GM18870 (cell line): ENCODE results near the gene FAM222A.

Source experiments
- ATAC-seq: cut with Tn5 transposase; IDR thresholded peaks from one replicate; pipeline ENCODE4 v1.9.1; 2021; ENCODE audit warnings: moderate library complexity; ENCODE audit not compliant: unreplicated experiment

FAM222A gene

GRCh38 chr12:109710747-109711595, 2.7 kb upstream of the FAM222A start:
- no peak for ATAC-seq

DNA sequence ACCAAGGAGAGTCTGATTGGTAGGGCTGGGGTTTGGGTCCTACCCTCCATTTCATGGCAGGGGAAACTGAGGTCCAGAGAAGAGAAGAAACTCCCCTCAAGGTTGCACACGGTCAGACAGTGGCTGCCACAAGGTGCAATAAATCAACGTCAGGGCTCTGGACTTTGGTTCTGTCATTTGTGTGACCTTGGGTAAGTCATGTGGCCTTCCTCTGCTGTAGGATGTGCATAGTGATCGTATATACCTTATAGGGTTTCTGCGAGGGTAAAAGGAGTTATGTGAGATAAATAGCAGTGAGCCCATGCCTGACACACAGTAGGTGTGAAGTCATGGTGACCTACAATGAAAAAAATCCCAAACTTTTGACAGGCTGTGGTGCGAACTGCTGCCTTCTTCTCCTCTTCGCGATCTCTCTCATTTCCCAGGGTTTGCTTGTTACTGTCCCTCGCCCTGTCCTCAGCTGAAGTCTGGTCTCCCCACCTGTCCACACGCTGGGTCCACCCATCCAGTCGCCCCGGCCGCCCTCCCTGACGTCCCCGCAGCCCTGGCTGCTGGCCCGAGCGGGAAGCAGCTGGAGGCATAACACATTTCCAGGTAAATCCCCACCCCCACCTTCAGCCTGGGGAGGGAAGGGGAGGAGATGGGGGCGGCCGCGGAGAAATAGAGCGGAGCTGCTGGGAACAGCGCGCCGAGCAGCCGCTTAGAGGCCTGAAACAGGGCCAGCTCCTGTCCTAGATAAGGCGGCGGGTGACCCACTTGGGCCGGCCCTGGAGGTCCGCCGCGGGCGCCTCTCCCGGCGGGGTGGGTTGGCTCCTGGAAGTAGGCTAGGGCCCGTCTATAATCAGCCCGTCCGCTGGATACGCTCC, 1.8 kb upstream of the FAM222A start:
- ATAC-seq = no peak

DNA sequence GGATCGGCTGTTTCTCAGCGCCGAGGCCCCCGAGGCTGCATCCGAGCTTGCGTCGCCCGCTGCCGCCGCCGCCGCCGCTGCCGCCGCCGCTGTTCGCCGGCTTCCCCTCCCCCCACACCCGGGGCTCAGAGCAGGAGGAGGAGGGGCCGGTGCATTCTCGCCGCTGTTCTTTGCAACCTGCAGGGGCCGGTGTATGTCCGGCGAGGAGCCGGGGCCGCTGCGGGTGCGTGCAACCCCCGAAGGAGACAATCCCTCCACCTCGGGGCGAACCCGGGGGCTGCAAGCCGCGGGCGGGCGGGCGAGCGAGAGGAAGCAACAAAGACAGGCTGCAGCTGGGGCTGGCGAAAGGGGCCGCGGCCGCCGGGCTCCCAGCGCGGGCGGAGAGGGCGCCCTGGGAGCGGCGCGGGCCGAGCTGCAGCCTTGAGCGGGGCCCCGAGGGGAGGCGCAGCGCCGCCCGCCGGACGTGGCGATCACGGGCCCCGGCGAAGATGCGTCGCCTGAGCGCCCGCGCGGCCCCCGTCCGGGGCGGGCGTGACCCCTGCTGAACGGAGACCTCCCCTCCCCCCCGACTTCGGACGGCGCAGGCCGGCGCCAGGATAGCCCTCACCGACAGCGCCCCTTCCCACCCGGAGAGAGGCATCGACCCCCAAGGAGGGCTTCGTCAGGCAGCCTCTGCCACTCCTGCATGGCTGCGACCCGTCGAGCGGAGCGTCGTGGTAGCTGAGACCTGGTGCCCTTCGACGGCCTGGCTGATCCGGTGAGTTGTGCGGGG, 702 bp downstream of the FAM222A start:
- no peak for ATAC-seq

DNA sequence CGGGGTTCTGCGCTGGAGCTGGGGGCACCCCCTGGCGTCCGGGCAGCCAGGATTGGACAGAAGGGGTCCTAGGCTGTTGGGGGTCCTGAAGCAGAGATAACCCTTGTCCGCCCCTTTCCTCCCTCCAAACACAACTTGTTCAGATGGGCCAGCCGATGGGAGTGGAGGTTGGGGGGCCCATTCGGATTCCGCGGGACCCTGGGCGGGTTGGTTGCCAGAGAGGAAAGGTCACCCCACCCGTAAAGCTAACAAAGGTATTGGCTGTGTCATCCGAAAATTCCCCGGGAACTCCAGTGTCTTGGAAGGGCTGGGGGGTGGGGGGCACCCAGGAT, 1.3 kb downstream of the FAM222A start:
- ATAC-seq = no peak

DNA sequence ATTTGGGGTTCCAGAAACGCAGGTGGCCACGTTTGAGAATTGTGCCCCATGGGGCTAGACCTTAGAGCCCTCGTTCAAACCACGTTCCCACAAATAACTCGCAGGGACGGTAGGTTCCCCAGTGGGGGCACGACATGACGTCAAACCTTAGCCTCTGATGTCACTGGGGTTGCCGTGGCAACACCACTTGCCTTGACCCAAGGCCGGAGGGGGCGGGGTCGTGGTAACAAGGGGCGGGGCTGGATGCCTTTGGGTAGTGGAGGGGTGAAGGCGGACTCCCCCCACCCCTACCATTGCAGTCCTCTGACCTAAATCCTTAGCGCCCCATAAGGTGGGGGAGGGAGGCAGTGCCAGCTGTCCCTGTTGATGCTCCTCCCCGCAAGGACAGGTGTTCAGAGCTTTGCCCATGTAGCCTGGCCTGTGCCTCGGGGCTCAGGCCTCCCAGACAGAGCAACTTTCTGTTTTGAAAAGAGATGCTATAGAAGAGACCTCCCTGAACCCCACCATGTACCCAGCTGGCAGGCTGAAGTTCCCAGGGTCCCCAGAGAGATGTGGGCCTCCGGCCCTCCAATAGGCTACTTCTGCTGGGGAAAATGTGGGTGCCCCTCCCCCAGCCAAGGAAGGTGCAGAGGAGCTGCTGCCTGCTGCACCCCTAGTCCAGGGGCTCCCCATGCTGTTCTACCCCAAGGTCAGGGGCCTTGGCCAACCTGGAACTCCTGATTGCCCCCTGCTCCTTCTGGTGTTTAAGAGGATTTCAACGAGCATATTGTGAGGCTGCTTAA, 1.9 kb downstream of the FAM222A start:
- no peak for ATAC-seq

- no peak for ATAC-seq
These were observed 2.5 kb downstream of the FAM222A start for GRCh38 chr12:109716092-109716479.

DNA sequence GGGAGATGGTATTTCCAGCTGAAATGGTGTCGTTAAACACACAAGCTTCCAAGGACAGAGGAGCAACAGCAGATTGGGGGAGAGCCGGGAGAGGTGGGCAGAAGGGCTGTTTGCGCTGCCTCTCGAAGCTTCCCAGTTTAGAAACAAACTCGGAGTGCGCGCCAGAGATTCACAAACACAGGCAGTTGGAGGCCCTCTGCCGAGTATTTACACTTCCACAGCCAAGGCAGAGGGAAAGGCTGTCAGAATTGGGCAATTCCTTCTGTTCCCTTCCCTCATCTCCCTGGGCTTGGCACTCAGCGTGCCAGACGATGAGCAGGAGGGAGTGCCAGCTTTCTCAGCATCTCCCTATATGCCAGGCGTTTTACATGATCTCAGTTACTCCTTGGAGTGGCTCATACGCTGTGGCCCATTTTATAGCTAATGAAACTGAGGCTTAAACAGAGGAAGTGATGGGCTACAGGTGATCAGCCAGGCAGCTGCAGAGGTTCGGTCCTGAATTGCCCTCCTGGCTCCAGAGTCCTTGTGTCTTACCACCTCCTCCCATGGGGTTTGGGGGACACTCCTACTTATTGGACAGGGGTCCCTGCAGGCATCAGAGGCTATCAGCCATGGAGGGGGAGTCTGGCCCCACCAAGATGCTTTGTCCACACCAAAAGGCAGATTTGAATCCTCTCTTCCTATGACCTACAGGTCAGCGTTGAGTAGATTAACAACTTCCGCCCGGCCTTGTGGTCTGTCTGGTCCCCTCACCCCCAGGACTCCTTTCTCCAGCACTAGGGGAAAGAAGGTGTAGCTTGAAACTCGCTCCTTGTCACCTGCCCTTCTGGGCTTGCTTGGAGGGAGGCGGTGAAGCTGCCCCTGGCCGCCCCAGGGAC, 3.1 kb downstream of the FAM222A start:
- ATAC-seq = no peak

- no peak for ATAC-seq
These were observed 4.0 kb downstream of the FAM222A start for GRCh38 chr12:109717390-109718357.

DNA sequence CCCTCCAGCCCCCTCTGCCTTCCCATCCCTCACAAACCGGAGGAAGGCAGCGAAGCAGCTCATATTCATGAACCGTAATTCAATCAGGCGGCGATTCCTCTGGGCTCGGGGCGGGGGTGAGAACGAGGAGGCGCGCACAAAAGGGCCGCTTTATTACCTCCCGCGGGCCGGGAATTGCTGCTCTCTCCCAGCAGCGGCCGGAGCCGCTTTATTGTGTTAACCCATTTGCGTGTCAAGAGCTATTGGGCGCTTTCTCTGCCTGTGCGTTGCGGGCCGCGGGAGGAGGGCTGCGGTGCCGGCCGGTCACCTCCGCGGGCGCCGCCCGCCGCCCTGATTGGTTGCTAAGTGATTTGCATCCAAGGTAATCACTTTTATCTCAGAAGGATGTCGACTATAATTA, 4.8 kb downstream of the FAM222A start:
- ATAC-seq = no peak

GRCh38 chr12:109719123-109720022, 5.7 kb downstream of the FAM222A start:
- no peak for ATAC-seq

DNA sequence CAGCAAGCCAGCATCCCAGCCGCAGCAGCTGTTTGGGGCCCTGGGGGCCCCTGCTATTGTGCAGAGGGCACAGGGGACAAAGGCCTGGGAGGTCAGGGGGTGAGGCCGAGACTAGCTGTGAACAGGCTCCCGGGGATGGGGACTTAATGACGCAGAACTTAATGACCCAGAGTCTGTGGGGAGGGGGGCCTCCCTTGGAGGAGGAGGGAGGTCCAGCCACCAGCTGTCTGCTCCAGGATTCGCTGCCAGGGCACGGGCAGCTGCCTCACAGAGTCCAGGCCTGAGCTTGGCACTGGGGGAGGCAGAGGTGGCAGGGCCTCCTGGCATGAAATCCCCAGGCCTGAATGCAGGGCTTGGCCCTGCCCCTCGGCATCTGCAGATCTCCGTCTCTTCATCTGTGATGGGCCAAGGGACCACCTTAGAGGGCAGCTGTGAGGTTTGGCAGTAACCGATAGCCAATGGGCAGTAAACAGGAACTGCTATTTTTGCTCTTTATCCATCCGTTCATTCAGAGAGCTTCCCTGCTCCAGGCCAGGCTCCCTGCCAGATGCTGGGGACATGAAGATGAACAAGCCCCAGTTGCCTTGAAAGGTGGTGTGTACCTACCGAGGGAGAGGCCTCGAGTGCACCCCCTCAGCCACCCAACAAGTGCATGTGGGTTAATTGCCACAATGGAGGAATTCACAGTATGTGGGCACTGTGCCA, 6.7 kb downstream of the FAM222A start:
- ATAC-seq = no peak

DNA sequence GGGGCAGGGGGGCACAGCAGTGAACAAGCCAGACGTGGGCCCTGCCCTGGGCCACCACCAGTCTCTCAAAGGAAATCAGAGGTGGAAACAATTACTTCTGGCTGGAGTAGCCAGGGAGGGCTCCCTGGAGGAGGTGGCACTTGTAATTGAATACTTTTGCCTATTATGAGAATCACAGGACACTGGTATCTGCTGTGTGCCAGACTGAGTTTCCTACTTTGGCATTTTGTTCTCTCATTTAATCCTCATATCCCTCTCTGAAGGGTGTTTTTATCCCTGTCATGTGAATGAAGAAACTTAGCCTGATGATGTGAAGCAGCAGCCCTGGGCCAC, 7.2 kb downstream of the FAM222A start:
- no peak for ATAC-seq

- ATAC-seq = no peak
These were observed 7.7 kb downstream of the FAM222A start for GRCh38 chr12:109721276-109721675.

DNA sequence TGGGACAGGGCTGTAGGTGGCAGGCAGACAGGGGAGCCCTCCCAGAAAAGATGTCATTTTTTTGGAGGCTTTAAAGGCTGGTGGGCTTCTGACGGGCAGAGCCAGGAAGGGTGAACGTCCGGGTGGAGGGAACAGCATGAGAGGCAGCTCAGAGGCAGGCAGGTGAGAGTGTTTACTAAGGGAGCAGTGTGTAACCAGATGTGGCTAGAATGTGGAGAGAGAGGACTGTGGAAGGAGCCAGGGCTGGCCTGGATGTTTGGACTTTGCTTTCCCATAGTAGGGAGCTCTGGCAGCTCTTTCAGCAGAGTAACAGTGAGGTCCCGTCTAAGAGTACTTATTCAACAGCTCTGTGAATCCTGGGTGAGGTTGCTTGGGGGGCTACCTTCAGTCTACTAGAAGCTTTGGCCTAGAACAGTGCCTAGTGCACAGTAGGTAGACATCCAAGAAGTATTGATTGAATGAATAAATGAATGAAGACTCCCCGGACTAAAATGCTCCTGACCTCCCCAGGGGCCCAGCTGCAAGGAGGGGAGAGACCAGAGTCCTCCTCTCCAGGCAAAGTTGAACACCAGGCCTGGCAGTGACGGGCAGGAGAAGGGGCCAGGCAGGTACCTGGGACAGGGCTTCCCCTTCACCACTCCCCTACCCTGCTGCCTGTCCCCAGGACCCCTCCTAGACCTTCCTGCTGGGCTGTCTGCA, 8.5 kb downstream of the FAM222A start:
- no peak for ATAC-seq

GRCh38 chr12:109722721-109723094, 9.1 kb downstream of the FAM222A start:
- no peak for ATAC-seq

GRCh38 chr12:109723311-109723881, 9.8 kb downstream of the FAM222A start:
- ATAC-seq = no peak
